ENCODE results near the gene ZBTB16. TPM values are rescaled to one million over a fixed set of nuclear protein-coding genes. Genes with fewer than 3 reads are reported as not detected.

The ZBTB16 gene
- total and polyA plus RNA-seq, 10 donors = 1.5 to 85.6 (median 42.1) TPM

- DNase-seq = no peak
- Histone ChIP-seq H3K4me3 (no peak overlapping the region), H3K9me3 (no peaks in the 10 kb centered on the region), H3K36me3 (peaks cover 0 to 86% (median 23%) of the 10 kb centered on the region in 6 donors), H3K27ac (no peak overlapping the region), H3K4me1 (peaks cover 0 to 2% (median 0%) of the 10 kb centered on the region in 6 donors), H3K27me3 (replicated peaks in 1 of 7) (no peaks in the 10 kb centered on the region)
- 84 to 95% (median 89%) methylated on average over 13 to 14 of the region's 14 CpGs for WGBS, 5 donors
- TF ChIP-seq POLR2AphosphoS5 (IDR thresholded peaks at IDR 0.05) (no peak), POLR2A (IDR thresholded peaks at IDR 0.05) (no peak), CTCF (IDR thresholded peaks at IDR 0.05 in 8 of 11, conservative IDR thresholded peaks at IDR 0.05 in 3 of 11) (no peak)
- intact Hi-C loops (cut with DNase I; ENCODE audit: low total_unique reads) = loop anchor here (10.0 kb wide), 1 partner anchor 56 kb away; no protein-coding TSS in a partner anchor
Observed at GRCh38 chr11:114250993-114251814, 191.7 kb downstream of the ZBTB16 start.

GRCh38 chr11:114251815-114252337 lies 192.4 kb downstream of the ZBTB16 start:
- Histone ChIP-seq H3K4me3 (no peak overlapping the region), H3K27me3 (replicated peaks in 1 of 7) (no peaks in the 10 kb centered on the region), H3K9me3 (no peaks in the 10 kb centered on the region), H3K4me1 (peaks cover 0 to 5% (median 0%) of the 10 kb centered on the region in 6 donors), H3K36me3 (peaks cover 0 to 86% (median 21%) of the 10 kb centered on the region in 6 donors), H3K27ac (no peak overlapping the region)
- WGBS, 5 donors = 72 to 84% (median 75%) methylated on average over 9 of the region's 9 CpGs
- no peak for TF ChIP-seq POLR2AphosphoS5 (IDR thresholded peaks at IDR 0.05)
- TF ChIP-seq POLR2A (IDR thresholded peaks at IDR 0.05) = no peak
- no peak for TF ChIP-seq CTCF (IDR thresholded peaks at IDR 0.05 in 8 of 11, conservative IDR thresholded peaks at IDR 0.05 in 3 of 11)
- intact Hi-C loops (cut with DNase I; ENCODE audit: low total_unique reads) = loop anchor here (10.0 kb wide), 1 partner anchor 57 kb away; no protein-coding TSS in a partner anchor
- no peak for DNase-seq

GRCh38 chr11:114252767-114253166 lies 193.3 kb downstream of the ZBTB16 start:
- Histone ChIP-seq H3K9me3 (no peaks in the 10 kb centered on the region), H3K4me1 (peaks cover 0 to 13% (median 0%) of the 10 kb centered on the region in 6 donors), H3K27me3 (replicated peaks in 1 of 7) (no peaks in the 10 kb centered on the region), H3K36me3 (peaks cover 0 to 80% (median 15%) of the 10 kb centered on the region in 6 donors), H3K27ac (no peak overlapping the region), H3K4me3 (no peak overlapping the region)
- intact Hi-C loops (cut with DNase I; ENCODE audit: low total_unique reads) = loop anchor here (10.0 kb wide), 1 partner anchor 58 kb away; no protein-coding TSS in a partner anchor
- TF ChIP-seq POLR2A (IDR thresholded peaks at IDR 0.05) = no peak
- TF ChIP-seq POLR2AphosphoS5 (IDR thresholded peaks at IDR 0.05) = peak in 1 of 3 donors; percentile 10
- no peak for TF ChIP-seq CTCF (IDR thresholded peaks at IDR 0.05 in 8 of 11, conservative IDR thresholded peaks at IDR 0.05 in 3 of 11)
- no peak for DNase-seq
- 79 to 91% (median 81%) methylated on average over 9 of the region's 9 CpGs for whole genome bisulfite sequencing, 5 donors

GRCh38 chr11:114253771-114254170 lies 194.3 kb downstream of the ZBTB16 start:
- Histone ChIP-seq H3K4me1 (peaks cover 0 to 23% (median 9%) of the 10 kb centered on the region in 6 donors), H3K4me3 (no peak overlapping the region), H3K9me3 (no peaks in the 10 kb centered on the region), H3K27me3 (replicated peaks in 1 of 7) (no peaks in the 10 kb centered on the region), H3K27ac (no peak overlapping the region), H3K36me3 (peaks cover 0 to 70% (median 15%) of the 10 kb centered on the region in 6 donors)
- DNase-seq = no peak
- WGBS, 5 donors = 72 to 89% (median 73%) methylated on average over 2 of the region's 2 CpGs
- TF ChIP-seq CTCF (IDR thresholded peaks at IDR 0.05 in 8 of 11, conservative IDR thresholded peaks at IDR 0.05 in 3 of 11) (no peak), POLR2AphosphoS5 (IDR thresholded peaks at IDR 0.05) (no peak), POLR2A (IDR thresholded peaks at IDR 0.05) (no peak)
- intact Hi-C loops (cut with DNase I; ENCODE audit: low total_unique reads) = loop anchor here (10.0 kb wide), 1 partner anchor 59 kb away; no protein-coding TSS in a partner anchor

All from spleen (tissue), 11 donors.